HCT116 (cell line): ENCODE measurements around the gene SPSB2. TPM values are rescaled to one million over a fixed set of nuclear protein-coding genes. Genes with fewer than 3 reads are reported as not detected.

Experiments
- ATAC-seq: fragments of 200-7000 bp; cut with Tn5 transposase; 2 replicates; pipeline ENCODE4 v1.9.1; 2020; ENCODE audit warnings: mild to moderate bottlenecking, moderate library complexity
- BruUV-seq: library from RNA; stranded (reverse); fragments of 400-500 nt; replicated peaks from 2 replicates; lab custom pipeline; 2021; lab: Mats Ljungman, UMichigan
- CTCF ChIA-PET: fragments of 300-600 bp; sonication (Branson Sonifier 250); formaldehyde crosslinking; loops from one replicate; lab custom pipeline; 2021; ENCODE audit warnings: antibody characterized with exemption; lab: Charles Lee
- POLR2A ChIA-PET: fragments of 300-600, 350-600 bp; sonication (Branson Sonifier 250); formaldehyde crosslinking; loops from one replicate; lab custom pipeline; 2021; ENCODE audit warnings: antibody characterized with exemption; lab: Charles Lee
- RAD21 ChIA-PET, 2 experiments: fragments of 300-600 bp; sonication (Branson Sonifier 250); formaldehyde crosslinking; loops; one replicate each; lab custom pipeline; 2023; ENCODE audit warnings: low total read pairs in 2 of 2; ENCODE audit not compliant: uncharacterized antibody in 2 of 2, unreplicated experiment in 2 of 2, low non-redundant PET in 1 of 2; lab: Charles Lee
- DNase-seq: peaks from one replicate; pipeline ENCODE4 v3.0.0-alpha.2; 2010; ENCODE audit warnings: low read depth, low spot score
- H2AFZ ChIP-seq: fragments of 200-600 bp; shearing (Covaris generic), sonication (generic); 2 replicates; pipeline ENCODE4 v1.6.1; 2017; ENCODE audit warnings: low read depth, mixed run types, mixed read lengths, antibody characterized with exemption, low read length; ENCODE audit not compliant: poor library complexity, severe bottlenecking
- H3K27ac ChIP-seq: 2 replicates; pipeline ENCODE4 v1.5.1; 2012; ENCODE audit warnings: low read depth, low read length
- H3K27me3 ChIP-seq: fragments of 200-600 bp; sonication (generic); 2 replicates; pipeline ENCODE4 v1.6.1; 2016; ENCODE audit warnings: mixed run types, low read length, mixed read lengths; ENCODE audit not compliant: insufficient read depth
- H3K36me3 ChIP-seq, 2 experiments: fragments of 200-500 bp in 1 of 2; fragments of 200-600 bp in 1 of 2; sonication (Bioruptor generic) in 1 of 2; sonication (generic) in 1 of 2; 2 replicates each; pipeline versions ENCODE4 v1.5.1 to v1.6.1; 2014 to 2016; ENCODE audit warnings: low read length in 2 of 2, inconsistent platforms in 1 of 2, mixed read lengths in 1 of 2, mixed run types in 1 of 2; ENCODE audit not compliant: insufficient read depth in 2 of 2, control insufficient read depth in 1 of 2
- H3K4me1 ChIP-seq, 2 experiments: fragments of 200-600 bp in 1 of 2; sonication (generic) in 1 of 2; 2 replicates each; pipeline versions ENCODE4 v1.5.1 to v1.6.1; 2012 to 2017; ENCODE audit warnings: low read length in 2 of 2, inconsistent platforms in 1 of 2, mild to moderate bottlenecking in 1 of 2, mixed read lengths in 1 of 2, mixed run types in 1 of 2, moderate library complexity in 1 of 2; ENCODE audit not compliant: insufficient read depth in 2 of 2, control insufficient read depth in 1 of 2
- H3K4me2 ChIP-seq: fragments of 200-600 bp; sonication (generic); 2 replicates; pipeline ENCODE4 v1.6.1; 2017; ENCODE audit warnings: mixed run types, low read length, mixed read lengths
- H3K4me3 ChIP-seq, 2 experiments: fragments of 200-600 bp in 1 of 2; sonication (generic) in 1 of 2; replicated peaks in 1 of 2; 2 replicates each; pipeline ENCODE4 v1.5.1; 2011 to 2016; ENCODE audit warnings: low read length in 2 of 2, control low read depth in 1 of 2, low read depth in 1 of 2, mild to moderate bottlenecking in 1 of 2, mixed read lengths in 1 of 2, mixed run types in 1 of 2
- H3K79me2 ChIP-seq: fragments of 200-600 bp; sonication (generic); 2 replicates; pipeline ENCODE4 v1.6.1; 2017; ENCODE audit warnings: mild to moderate bottlenecking, mixed run types, low read length, moderate library complexity, mixed read lengths; ENCODE audit not compliant: insufficient read depth
- H3K9ac ChIP-seq: fragments of 200-600 bp; sonication (generic); 2 replicates; pipeline ENCODE4 v1.6.1; 2016; ENCODE audit warnings: low read length, mixed read lengths
- H3K9me2 ChIP-seq: fragments of 200-600 bp; sonication (generic), shearing (Covaris generic); 2 replicates; pipeline ENCODE4 v1.6.1; 2017; ENCODE audit warnings: mixed run types, mild to moderate bottlenecking, moderate library complexity; ENCODE audit not compliant: insufficient read depth
- H3K9me3 ChIP-seq, 2 experiments: fragments of 200-500 bp in 1 of 2; fragments of 200-600 bp in 1 of 2; sonication (Bioruptor generic) in 1 of 2; sonication (generic) in 1 of 2; 2 replicates each; pipeline ENCODE4 v1.6.1; 2014 to 2017; ENCODE audit warnings: low read length in 2 of 2, mixed read lengths in 2 of 2, inconsistent platforms in 1 of 2, low read depth in 1 of 2, mild to moderate bottlenecking in 1 of 2, mixed run types in 1 of 2, moderate library complexity in 1 of 2; ENCODE audit not compliant: control insufficient read depth in 1 of 2, insufficient read depth in 1 of 2
- H4K20me1 ChIP-seq: fragments of 200-600 bp; sonication (generic), shearing (Covaris generic); 2 replicates; pipeline ENCODE4 v1.6.1; 2017; ENCODE audit warnings: mixed run types, mild to moderate bottlenecking, moderate library complexity; ENCODE audit not compliant: insufficient read depth
- CEBPB ChIP-seq: IDR thresholded peaks from 2 replicates; pipeline ENCODE4 v1.6.1; 2012; ENCODE audit warnings: low read depth
- ELF1 ChIP-seq: IDR thresholded peaks from 2 replicates; pipeline ENCODE4 v1.6.1; 2012; ENCODE audit warnings: low read depth, borderline replicate concordance
- EZH2 ChIP-seq: fragments of 200-600 bp; sonication (generic); IDR thresholded peaks from 2 replicates; pipeline ENCODE4 v1.6.1; 2017; ENCODE audit warnings: antibody characterized with exemption, mixed run types
- EZH2phosphoT487 ChIP-seq: fragments of 200-600 bp; IDR thresholded peaks from 2 replicates; pipeline ENCODE4 v1.6.1; 2018; ENCODE audit warnings: antibody characterized with exemption, borderline replicate concordance
- JUND ChIP-seq: IDR thresholded peaks from 2 replicates; pipeline ENCODE4 v1.6.1; 2012
- POLR2A ChIP-seq: IDR thresholded peaks from 2 replicates; pipeline ENCODE4 v1.7.0; 2011; ENCODE audit warnings: borderline replicate concordance; ENCODE audit not compliant: insufficient read depth, insufficient read length; ENCODE audit errors: extremely low read depth
- RAD21 ChIP-seq: IDR thresholded peaks from 2 replicates; pipeline ENCODE4 v1.6.1; 2012; ENCODE audit warnings: low read depth, mild to moderate bottlenecking
- SRF ChIP-seq: IDR thresholded peaks from 2 replicates; pipeline ENCODE4 v1.6.1; 2012; ENCODE audit warnings: low read depth
- TCF7L2 ChIP-seq: IDR thresholded peaks from 2 replicates; pipeline ENCODE4 v1.7.0; 2011; ENCODE audit warnings: borderline replicate concordance, inconsistent platforms; ENCODE audit not compliant: insufficient read depth, insufficient read length; ENCODE audit errors: extremely low read depth
- YY1 ChIP-seq: IDR thresholded peaks from 2 replicates; pipeline ENCODE4 v1.6.1; 2011; ENCODE audit warnings: low read length, low read depth, moderate library complexity, mild to moderate bottlenecking; ENCODE audit not compliant: insufficient replicate concordance; ENCODE audit errors: extremely low read depth
- ZFX ChIP-seq: fragments of 450-650 bp; IDR thresholded peaks from 2 replicates; pipeline ENCODE4 v1.6.1; 2017
- ZNF274 ChIP-seq: fragments of 200-500 bp; sonication (Bioruptor generic); IDR thresholded peaks from 2 replicates; pipeline ENCODE4 v1.6.1; 2014; ENCODE audit warnings: mild to moderate bottlenecking, low read depth, low read length, inconsistent platforms
- intact Hi-C: fragments of 100-400 bp; cut with micrococcal nuclease; formaldehyde crosslinking; loops from 2 replicates; pipeline ENCODE4 v1.10.0; 2022
- total RNA-seq: library from RNA; stranded (reverse); gene quantifications from one replicate; pipeline ENCODE4 v1.2.1, GENCODE V29; 2021; ENCODE audit not compliant: unreplicated experiment
- TF ChIP-seq, protein P1 (sequence below): IDR thresholded peaks from 2 replicates; pipeline ENCODE4 v1.6.1; 2012; ENCODE audit warnings: low read depth
- TF ChIP-seq, protein P2 (sequence below): IDR thresholded peaks from 2 replicates; pipeline ENCODE4 v1.6.1; 2012
- TF ChIP-seq, protein P3 (sequence below): IDR thresholded peaks from 2 replicates; pipeline ENCODE4 v1.6.1; 2012
- TF ChIP-seq, protein P4 (sequence below), 3 experiments: fragments of 200-600 bp in 1 of 3; sonication (generic) in 1 of 3; IDR thresholded peaks in 2 of 3; conservative IDR thresholded peaks in 1 of 3; 2 replicates each; pipeline ENCODE4 v1.5.1; 2012 to 2017; ENCODE audit warnings: low read depth in 2 of 3, low read length in 2 of 3, antibody characterized with exemption in 1 of 3, borderline replicate concordance in 1 of 3, control low read depth in 1 of 3, mild to moderate bottlenecking in 1 of 3, mixed read lengths in 1 of 3, mixed run types in 1 of 3, moderate library complexity in 1 of 3; ENCODE audit not compliant: insufficient read depth in 1 of 3
- TF ChIP-seq, protein P5 (sequence below): IDR thresholded peaks from 2 replicates; pipeline ENCODE4 v1.6.1; 2011; ENCODE audit warnings: mild to moderate bottlenecking, low read length, moderate library complexity; ENCODE audit not compliant: insufficient replicate concordance; ENCODE audit errors: extremely low read depth

The SPSB2 gene
- total RNA-seq, 1 experiment from 2014 or later, result 10.0 TPM

DNA sequence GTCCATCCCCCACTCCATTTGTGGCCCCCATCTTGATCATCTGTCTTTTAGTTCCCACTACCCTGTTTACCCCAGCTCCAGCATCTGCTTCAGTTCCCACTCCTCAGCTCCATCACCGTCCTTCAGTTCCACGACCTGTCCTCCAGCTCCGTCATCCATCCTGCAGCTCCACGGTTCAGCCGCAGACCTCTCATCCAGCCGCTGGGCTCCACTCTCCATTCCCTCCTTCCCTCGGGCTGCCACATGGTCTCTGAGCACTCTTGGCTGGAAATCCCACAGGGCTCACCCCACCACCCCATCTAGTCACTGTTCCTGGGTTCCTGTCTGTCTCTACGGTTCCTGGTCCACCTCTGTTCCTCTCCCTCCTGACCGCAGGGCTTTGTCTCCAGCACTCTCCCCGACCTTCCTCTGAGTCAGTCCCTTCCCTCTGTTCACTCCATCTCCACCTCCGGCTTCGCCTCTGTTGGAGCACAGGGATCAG lies 48.2 kb downstream of the SPSB2 start:
- peaks cover 27% of the 10 kb centered on the region for H3K79me2 ChIP-seq
- CTCF ChIA-PET, result interaction anchor here (0.6 to 2.8 kb wide), 4 partner anchors 27 to 254 kb away, joined by 3 to 10 read pairs (median 4); partner anchors contain the start of genes MLF2 and USP5
- TF ChIP-seq ELF1 (no peak), EZH2phosphoT487 (no peak), TCF7L2 (no peak), YY1 (no peak), JUND (no peak), POLR2A (no peak), ZFX (no peak), CEBPB (no peak), ZNF274 (no peak), EZH2 (no peak), RAD21 (no peak), SRF (no peak)
- TF ChIP-seq, protein P1, sequence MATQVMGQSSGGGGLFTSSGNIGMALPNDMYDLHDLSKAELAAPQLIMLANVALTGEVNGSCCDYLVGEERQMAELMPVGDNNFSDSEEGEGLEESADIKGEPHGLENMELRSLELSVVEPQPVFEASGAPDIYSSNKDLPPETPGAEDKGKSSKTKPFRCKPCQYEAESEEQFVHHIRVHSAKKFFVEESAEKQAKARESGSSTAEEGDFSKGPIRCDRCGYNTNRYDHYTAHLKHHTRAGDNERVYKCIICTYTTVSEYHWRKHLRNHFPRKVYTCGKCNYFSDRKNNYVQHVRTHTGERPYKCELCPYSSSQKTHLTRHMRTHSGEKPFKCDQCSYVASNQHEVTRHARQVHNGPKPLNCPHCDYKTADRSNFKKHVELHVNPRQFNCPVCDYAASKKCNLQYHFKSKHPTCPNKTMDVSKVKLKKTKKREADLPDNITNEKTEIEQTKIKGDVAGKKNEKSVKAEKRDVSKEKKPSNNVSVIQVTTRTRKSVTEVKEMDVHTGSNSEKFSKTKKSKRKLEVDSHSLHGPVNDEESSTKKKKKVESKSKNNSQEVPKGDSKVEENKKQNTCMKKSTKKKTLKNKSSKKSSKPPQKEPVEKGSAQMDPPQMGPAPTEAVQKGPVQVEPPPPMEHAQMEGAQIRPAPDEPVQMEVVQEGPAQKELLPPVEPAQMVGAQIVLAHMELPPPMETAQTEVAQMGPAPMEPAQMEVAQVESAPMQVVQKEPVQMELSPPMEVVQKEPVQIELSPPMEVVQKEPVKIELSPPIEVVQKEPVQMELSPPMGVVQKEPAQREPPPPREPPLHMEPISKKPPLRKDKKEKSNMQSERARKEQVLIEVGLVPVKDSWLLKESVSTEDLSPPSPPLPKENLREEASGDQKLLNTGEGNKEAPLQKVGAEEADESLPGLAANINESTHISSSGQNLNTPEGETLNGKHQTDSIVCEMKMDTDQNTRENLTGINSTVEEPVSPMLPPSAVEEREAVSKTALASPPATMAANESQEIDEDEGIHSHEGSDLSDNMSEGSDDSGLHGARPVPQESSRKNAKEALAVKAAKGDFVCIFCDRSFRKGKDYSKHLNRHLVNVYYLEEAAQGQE, result no peak
- TF ChIP-seq, protein P2, sequence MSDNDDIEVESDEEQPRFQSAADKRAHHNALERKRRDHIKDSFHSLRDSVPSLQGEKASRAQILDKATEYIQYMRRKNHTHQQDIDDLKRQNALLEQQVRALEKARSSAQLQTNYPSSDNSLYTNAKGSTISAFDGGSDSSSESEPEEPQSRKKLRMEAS, result no peak
- TF ChIP-seq, protein P3, sequence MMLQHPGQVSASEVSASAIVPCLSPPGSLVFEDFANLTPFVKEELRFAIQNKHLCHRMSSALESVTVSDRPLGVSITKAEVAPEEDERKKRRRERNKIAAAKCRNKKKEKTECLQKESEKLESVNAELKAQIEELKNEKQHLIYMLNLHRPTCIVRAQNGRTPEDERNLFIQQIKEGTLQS, result no peak
- TF ChIP-seq, protein P4, sequence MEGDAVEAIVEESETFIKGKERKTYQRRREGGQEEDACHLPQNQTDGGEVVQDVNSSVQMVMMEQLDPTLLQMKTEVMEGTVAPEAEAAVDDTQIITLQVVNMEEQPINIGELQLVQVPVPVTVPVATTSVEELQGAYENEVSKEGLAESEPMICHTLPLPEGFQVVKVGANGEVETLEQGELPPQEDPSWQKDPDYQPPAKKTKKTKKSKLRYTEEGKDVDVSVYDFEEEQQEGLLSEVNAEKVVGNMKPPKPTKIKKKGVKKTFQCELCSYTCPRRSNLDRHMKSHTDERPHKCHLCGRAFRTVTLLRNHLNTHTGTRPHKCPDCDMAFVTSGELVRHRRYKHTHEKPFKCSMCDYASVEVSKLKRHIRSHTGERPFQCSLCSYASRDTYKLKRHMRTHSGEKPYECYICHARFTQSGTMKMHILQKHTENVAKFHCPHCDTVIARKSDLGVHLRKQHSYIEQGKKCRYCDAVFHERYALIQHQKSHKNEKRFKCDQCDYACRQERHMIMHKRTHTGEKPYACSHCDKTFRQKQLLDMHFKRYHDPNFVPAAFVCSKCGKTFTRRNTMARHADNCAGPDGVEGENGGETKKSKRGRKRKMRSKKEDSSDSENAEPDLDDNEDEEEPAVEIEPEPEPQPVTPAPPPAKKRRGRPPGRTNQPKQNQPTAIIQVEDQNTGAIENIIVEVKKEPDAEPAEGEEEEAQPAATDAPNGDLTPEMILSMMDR (IDR thresholded peaks at IDR 0.05 in 2 of 3, conservative IDR thresholded peaks at IDR 0.05 in 1 of 3; ENCODE audit: borderline replicate concordance in 1 of 3, insufficient read depth in 1 of 3, low read depth in 2 of 3, low read length in 2 of 3), result no peak
- TF ChIP-seq, protein P5, sequence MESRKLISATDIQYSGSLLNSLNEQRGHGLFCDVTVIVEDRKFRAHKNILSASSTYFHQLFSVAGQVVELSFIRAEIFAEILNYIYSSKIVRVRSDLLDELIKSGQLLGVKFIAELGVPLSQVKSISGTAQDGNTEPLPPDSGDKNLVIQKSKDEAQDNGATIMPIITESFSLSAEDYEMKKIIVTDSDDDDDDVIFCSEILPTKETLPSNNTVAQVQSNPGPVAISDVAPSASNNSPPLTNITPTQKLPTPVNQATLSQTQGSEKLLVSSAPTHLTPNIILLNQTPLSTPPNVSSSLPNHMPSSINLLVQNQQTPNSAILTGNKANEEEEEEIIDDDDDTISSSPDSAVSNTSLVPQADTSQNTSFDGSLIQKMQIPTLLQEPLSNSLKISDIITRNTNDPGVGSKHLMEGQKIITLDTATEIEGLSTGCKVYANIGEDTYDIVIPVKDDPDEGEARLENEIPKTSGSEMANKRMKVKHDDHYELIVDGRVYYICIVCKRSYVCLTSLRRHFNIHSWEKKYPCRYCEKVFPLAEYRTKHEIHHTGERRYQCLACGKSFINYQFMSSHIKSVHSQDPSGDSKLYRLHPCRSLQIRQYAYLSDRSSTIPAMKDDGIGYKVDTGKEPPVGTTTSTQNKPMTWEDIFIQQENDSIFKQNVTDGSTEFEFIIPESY, result no peak
- TF ChIP-seq, all 23 proteins: peak for 0
- peaks cover 6% of the 10 kb centered on the region; the same call in 1 of the 2 replicates for H3K27me3 ChIP-seq
- peaks cover 22 to 52% of the 10 kb centered on the region in 2 experiments for H3K4me1 ChIP-seq
- no TSS peak for BruUV-seq
- H4K20me1 ChIP-seq, result no peaks in the 10 kb centered on the region
- POLR2A ChIA-PET, result no interaction called here
- DNase-seq, result no peak
- no peak overlapping the region for H3K9ac ChIP-seq
- RAD21 ChIA-PET, result no interaction called here
- H3K4me3 ChIP-seq, result no peak overlapping the region
- peaks cover 0 to under 1% of the 10 kb centered on the region in 2 experiments; a peak in 1 of 4 replicates for H3K36me3 ChIP-seq
- no peak overlapping the region for H3K27ac ChIP-seq
- H3K9me2 ChIP-seq, result no peaks in the 10 kb centered on the region
- H3K4me2 ChIP-seq, result no peak overlapping the region
- no peak overlapping the region for H2AFZ ChIP-seq
- intact Hi-C loops, result loop anchor here (1.0 kb wide), 2 partner anchors 72 to 90 kb away; partner anchors contain the start of gene MLF2
- ATAC-seq, result no peak
- H3K9me3 ChIP-seq, result no peaks in the 10 kb centered on the region
